ENCODE results near the gene MAGI2. TPM values are rescaled to one million over a fixed set of nuclear protein-coding genes. Genes with fewer than 3 reads are reported as not detected.

Gene MAGI2
- polyA plus RNA-seq, 3 donors, result 0.03 to 0.11 TPM; not detected in 1

- H3K4me3 ChIP-seq (replicated peaks in 1 of 3; ENCODE audit: low read depth in 2 of 3, low read length in 3 of 3), result no peak overlapping the region
- H3K4me1 ChIP-seq (ENCODE audit: control insufficient read depth in 1 of 2, insufficient read depth in 2 of 2, low read length in 2 of 2), result no peaks in the 10 kb centered on the region
- Mint-ChIP-seq H3K36me3 (no peaks in the 10 kb centered on the region), H3K27me3 (ENCODE audit: low read depth in 3 of 3) (no peaks in the 10 kb centered on the region), H3K4me3 (no peak overlapping the region), H3K9me3 (peaks cover 0 to 5% (median 2%) of the 10 kb centered on the region in 7 donors), H3K27ac (no peak overlapping the region), H3K4me1 (no peaks in the 10 kb centered on the region)
- no peak overlapping the region for H3K9ac ChIP-seq (ENCODE audit: insufficient read depth, low read length, poor library complexity, severe bottlenecking)
- WGBS (ENCODE audit: insufficient coverage), result 100% methylated on average over 1 of the region's 1 CpG
- DNase-seq, result no peak
- no peak overlapping the region for H3K27ac ChIP-seq (ENCODE audit: low read depth in 1 of 2, low read length in 2 of 2)
- H4K20me1 ChIP-seq (ENCODE audit: insufficient read depth, low read length), result no peaks in the 10 kb centered on the region
- no peak overlapping the region for H3K4me2 ChIP-seq (replicated peaks; ENCODE audit: extremely low read depth, low read length, poor library complexity, severe bottlenecking)
- TF ChIP-seq CTCF (IDR thresholded peaks at IDR 0.05), result no peak
- no peaks in the 10 kb centered on the region for H3K9me3 ChIP-seq (replicated peaks in 1 of 2; ENCODE audit: control insufficient read depth in 1 of 2, insufficient read depth in 1 of 2, low read length in 2 of 2)
- intact Hi-C loops (cut with micrococcal nuclease), result no loop called here
- no peaks in the 10 kb centered on the region for H3K79me2 ChIP-seq (ENCODE audit: insufficient read depth, low read length)
- no peaks in the 10 kb centered on the region for H3K36me3 ChIP-seq (replicated peaks in 1 of 2; ENCODE audit: control insufficient read depth in 1 of 2, insufficient read depth in 2 of 2, low read length in 2 of 2)
- no peak overlapping the region for H2AFZ ChIP-seq (ENCODE audit: insufficient read depth, low read depth, low read length, poor library complexity, severe bottlenecking)
- H3K27me3 ChIP-seq (ENCODE audit: control insufficient read depth in 2 of 2, insufficient read depth in 2 of 2, low read length in 2 of 2), result no peaks in the 10 kb centered on the region
Observed at GRCh38 chr7:79319369-79319768, 134.1 kb downstream of the MAGI2 start.

GRCh38 chr7:79317728-79318127 lies 135.7 kb downstream of the MAGI2 start:
- peaks cover 0 to 5% (median 2%) of the 10 kb centered on the region in 7 donors for H3K9me3 Mint-ChIP-seq
- intact Hi-C loops (cut with micrococcal nuclease), result no loop called here

More at GRCh38 chr7:79317728-79318127, 135.7 kb downstream of the MAGI2 start:
- no peaks in the 10 kb centered on the region for H3K9me3 ChIP-seq (replicated peaks in 1 of 2; ENCODE audit: control insufficient read depth in 1 of 2, insufficient read depth in 1 of 2, low read length in 2 of 2)
- no peaks in the 10 kb centered on the region for H3K27me3 ChIP-seq (ENCODE audit: control insufficient read depth in 2 of 2, insufficient read depth in 2 of 2, low read length in 2 of 2)
- no peaks in the 10 kb centered on the region for H4K20me1 ChIP-seq (ENCODE audit: insufficient read depth, low read length)
- H3K9ac ChIP-seq (ENCODE audit: insufficient read depth, low read length, poor library complexity, severe bottlenecking), result no peak overlapping the region
- no peaks in the 10 kb centered on the region for H3K36me3 ChIP-seq (replicated peaks in 1 of 2; ENCODE audit: control insufficient read depth in 1 of 2, insufficient read depth in 2 of 2, low read length in 2 of 2)
- no peaks in the 10 kb centered on the region for H3K4me1 ChIP-seq (ENCODE audit: control insufficient read depth in 1 of 2, insufficient read depth in 2 of 2, low read length in 2 of 2)
- H3K36me3 Mint-ChIP-seq, result no peaks in the 10 kb centered on the region
- no peak overlapping the region for H3K27ac ChIP-seq (ENCODE audit: low read depth in 1 of 2, low read length in 2 of 2)
- 100% methylated on average over 1 of the region's 2 CpGs for WGBS (ENCODE audit: insufficient coverage)
- H3K4me1 Mint-ChIP-seq, result no peaks in the 10 kb centered on the region
- no peak for TF ChIP-seq CTCF (IDR thresholded peaks at IDR 0.05)
- H2AFZ ChIP-seq (ENCODE audit: insufficient read depth, low read depth, low read length, poor library complexity, severe bottlenecking), result no peak overlapping the region
- H3K27me3 Mint-ChIP-seq (ENCODE audit: low read depth in 3 of 3), result no peaks in the 10 kb centered on the region
- H3K79me2 ChIP-seq (ENCODE audit: insufficient read depth, low read length), result no peaks in the 10 kb centered on the region
- DNase-seq, result no peak
- no peak overlapping the region for H3K4me2 ChIP-seq (replicated peaks; ENCODE audit: extremely low read depth, low read length, poor library complexity, severe bottlenecking)
- no peak overlapping the region for H3K4me3 Mint-ChIP-seq
- H3K4me3 ChIP-seq (replicated peaks in 1 of 3; ENCODE audit: low read depth in 2 of 3, low read length in 3 of 3), result no peak overlapping the region
- H3K27ac Mint-ChIP-seq, result no peak overlapping the region

Measured in CD14-positive monocyte (primary cell).